GM21786 (cell line): ENCODE measurements around the gene EFCAB6.
"Not testable (repeated sequence)": the region's sequence is repeated elsewhere in the genome, so short reads cannot be mapped to it uniquely, and the experiment has no call there.

Source experiments
- ATAC-seq: cut with Tn5 transposase; IDR thresholded peaks from one replicate; pipeline ENCODE4 v1.9.1; 2021; ENCODE audit not compliant: unreplicated experiment

EFCAB6 gene

DNA sequence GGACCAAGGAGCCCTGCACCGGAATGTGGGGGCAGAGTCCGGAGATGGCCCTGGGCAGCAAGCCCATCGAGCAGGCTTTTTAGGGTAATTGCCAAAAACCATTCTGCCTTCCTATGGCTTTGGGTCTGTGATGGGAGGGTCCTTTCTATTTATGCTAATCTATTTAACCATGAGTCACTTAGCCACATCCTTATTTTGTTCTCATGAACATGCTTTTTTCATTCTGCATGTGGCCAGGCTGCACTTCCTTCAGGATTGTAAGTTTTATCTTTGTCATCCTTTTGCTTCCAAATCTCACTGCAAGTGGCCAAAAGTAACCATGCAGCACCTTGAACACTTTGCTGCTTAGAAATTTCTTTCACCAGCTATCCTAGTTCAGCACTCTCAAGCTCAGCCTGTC is 88.3 kb downstream of the EFCAB6 start:
- no peak for ATAC-seq

DNA sequence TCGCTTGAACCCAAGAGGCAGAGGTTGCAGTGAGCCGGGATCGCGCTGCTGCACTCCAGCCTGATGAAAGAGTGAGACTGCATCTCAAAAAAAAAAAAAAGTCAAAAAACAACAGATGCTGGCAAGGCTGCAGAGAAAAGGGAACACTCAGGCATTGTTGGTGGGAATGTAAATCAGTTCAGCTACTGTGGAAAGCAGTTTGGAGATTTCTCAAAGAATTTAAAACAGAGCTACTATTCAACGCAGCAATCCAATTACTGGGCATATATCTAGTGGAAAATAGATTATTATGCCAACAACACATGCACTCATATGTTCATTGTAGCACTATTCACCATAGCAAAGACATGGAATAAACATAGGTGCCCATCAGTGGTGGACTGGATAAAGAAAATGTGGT is 89.7 kb downstream of the EFCAB6 start:
- ATAC-seq: no peak

DNA sequence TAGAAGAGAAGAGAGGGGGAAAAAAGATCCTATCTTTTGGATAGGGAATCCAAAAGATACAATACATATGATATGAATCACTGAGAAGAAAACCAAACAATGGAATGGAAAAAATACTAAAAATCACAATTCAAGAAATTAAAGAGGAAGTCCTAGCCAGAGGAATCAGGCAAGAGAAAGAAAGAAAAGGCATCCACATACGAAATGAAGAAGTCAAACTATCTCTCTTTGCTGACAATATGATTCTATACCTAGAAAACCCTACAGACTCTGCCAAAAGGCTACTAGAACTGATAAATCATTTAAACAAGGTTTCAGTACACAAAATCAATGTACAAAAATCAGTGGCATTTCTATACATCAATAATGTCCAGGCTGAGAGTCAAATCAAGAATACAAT is 91.4 kb downstream of the EFCAB6 start:
- no peak for ATAC-seq

DNA sequence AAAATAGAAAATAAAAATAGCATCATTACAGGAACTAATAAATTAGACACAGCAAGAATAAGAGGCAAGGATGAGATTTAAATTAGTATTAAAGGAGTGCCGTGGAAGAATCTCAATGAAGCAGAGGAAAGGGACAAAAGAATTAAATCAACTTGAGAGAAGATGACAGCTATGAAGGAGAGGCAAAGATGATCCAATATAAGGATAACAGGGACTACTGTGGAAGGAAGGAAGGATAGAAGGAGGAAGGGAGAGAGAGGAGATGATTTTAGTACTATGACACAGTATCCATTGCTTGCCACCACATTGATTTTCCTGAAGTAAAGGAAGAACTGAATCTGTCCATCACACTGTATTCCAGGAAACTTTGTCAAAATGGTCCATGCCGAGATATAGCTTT is 98.0 kb downstream of the EFCAB6 start:
- ATAC-seq: no peak

DNA sequence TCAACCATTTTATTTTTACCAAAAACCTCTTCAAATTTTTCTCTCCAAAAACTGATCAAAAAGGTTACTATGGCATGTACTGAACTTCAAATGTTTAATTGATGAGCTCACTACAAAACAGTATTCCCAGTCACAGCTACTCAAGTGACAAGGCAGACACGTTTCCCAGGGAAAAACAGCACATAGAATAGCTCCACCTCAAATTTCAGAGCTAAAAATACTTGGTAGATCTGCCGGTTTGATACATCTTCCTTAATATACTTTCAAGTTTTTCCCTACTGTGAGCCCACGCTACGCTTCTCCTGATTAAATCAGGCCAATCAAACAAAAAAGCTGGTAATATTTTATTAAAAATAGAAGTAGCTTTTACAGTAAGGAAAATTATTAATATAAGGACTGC is 100.4 kb downstream of the EFCAB6 start:
- no peak for ATAC-seq

DNA sequence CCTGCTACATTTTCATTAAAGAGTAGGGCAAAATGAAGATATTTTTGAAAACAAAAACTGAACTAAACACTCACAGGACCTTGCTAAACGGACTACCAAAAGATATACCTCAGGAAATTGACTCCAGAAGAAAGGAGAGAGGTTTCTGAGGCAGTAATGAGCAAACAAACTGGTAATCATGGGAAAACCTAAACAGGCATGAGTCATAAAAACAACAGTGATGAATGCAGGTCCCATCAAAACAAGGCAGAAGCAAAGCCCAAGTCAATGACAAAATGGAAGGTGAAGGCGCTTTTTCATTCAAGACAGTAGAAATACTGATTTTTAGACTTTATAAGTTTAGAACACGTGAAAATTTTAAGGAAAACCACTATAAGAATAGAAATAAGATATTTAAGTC is 104.5 kb downstream of the EFCAB6 start:
- no peak for ATAC-seq

DNA sequence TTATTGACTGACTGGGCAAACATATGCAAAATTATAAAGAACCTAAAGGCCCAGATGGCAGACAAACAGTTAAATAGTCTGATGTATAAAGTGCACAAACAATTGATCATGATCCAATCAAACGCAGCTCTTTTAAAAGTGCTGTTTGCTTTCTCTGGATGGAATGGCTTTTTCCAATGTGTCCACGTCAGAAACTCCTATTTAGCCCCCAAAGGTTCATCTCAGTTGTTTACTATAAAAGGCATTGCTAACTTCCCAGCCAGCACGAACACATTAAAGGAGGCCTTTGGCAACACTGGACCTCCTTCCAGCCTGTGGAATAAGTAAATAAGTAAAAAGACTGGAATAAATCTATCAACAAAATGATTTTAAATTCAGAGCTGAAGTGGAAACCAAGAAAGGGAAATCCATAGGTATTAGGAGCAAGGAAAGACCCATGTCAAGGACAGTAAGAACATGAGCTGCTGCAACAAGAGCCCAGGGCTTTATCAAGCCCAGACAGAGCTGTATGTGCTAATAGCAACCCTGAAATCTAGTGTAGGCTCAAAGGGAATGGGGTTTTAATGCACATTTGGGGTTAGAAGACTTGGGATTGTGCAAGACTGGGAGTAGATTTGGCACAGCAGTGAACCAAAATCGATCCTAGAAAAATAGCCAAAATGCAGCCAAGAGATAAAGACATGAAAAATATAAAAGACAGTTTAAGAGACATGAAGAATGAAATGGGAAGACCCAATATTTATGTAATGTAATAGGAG is 105.4 kb downstream of the EFCAB6 start:
- ATAC-seq: no peak

DNA sequence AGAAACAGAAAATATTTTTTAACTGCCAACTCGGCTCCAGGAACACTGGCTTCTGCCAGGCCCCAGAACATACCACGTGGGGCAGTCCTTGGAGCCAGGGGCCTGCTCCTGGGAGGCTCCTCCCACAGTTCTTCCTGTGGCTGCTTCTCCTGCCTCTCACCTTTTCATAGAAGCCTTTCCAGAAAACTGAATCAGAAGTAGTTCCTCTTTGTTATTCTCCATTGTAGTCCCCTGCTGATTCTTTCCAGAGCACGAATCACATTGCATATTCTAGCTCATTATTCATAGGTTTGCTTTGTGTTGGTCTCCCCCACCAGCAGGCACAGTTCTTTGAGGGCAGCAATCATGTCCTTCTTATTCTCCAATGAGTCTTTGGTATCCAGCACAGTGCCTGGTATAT is 106.0 kb downstream of the EFCAB6 start:
- no peak for ATAC-seq

DNA sequence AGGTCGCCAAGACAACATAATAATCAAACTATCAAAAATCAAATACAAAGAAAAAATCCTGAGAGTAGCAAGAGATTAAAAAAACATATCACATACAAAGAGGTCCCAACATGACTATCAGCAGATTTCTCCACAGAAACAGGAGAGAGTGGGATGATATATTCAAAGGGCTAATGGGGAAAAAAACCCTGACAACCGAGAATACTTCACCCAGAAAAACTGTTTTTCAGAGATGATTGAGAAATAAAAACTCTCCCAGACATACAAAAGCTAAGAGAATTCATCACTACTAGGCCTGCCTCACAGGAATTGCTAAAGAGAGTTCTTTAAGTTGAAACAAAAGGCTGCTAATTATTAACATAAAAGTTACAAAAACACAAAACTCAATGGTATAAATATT is 108.1 kb downstream of the EFCAB6 start:
- ATAC-seq: no peak

DNA sequence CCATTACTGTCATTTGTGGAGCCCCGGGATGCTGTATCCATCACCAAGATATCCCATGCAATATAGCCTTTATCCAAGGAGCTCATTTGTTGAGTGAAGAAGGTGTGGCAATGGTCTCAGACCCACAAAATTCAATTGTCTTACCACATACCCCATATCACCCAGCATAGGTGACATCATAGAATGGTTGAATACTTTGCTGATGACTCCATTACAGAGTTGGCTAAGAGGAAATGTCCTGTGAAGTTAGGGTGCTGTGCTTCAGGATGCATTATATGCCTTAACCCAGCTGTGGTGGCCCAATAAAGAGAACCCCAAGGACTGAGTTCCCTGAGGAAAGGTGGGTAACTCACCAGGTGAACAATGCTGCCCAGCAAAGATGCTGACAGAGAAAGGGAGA is 113.7 kb downstream of the EFCAB6 start:
- ATAC-seq: no peak

DNA sequence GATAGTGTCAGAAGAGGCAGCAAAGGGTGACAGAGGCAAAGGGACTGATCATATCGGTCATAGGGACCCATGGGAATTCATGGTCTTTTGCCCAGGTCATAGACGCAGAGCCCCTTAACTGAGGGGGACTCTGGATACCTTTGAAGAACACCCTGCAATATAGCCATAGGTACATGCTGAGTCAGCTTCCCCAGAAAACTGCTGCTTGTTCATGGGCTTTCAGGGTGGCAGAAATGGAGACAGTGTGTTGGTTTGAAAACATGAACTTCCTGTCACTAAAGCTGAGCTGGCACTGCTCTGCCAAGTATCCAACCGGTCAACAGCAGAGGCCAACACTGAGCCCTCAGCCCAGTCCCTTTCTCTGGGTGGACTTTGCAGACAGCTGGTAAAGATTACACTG is 114.2 kb downstream of the EFCAB6 start:
- ATAC-seq: no peak

DNA sequence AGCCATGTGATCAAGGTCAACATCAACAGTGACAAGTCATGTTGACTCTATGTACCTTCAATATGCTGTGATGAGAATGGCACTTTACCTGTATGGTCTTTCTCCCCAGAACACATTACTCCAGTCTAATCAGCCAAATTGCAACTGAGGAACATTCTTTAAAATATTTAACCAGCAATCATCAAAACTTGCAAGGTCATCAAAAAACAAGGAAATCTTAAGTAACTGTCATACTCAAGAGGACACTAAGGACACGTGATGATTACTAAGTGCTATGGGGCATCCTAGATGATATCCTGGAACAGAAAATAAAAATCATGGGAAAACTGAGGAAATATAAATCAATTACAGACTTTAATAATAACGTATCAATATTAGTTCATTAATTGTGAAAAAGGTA is 118.9 kb downstream of the EFCAB6 start:
- no peak for ATAC-seq

DNA sequence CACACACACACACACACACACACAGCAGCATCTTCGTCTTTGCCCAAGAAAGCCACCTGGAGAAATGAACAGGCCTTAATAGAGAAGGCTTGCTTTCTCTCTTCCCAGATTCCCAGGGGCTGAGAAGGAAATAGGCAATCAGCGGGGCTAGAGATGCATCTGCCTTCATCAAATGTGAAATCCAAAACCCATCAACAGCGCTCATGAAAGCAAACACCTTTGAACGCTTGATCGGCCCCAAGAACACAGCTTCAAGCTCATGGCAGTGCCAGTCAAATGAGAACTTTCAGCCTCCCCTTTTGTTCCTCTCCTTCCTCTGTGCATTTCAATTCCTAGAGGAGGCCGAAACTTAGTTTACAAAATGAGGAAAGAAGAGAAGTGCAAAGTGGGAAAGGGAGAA is 122.7 kb downstream of the EFCAB6 start:
- no peak for ATAC-seq

DNA sequence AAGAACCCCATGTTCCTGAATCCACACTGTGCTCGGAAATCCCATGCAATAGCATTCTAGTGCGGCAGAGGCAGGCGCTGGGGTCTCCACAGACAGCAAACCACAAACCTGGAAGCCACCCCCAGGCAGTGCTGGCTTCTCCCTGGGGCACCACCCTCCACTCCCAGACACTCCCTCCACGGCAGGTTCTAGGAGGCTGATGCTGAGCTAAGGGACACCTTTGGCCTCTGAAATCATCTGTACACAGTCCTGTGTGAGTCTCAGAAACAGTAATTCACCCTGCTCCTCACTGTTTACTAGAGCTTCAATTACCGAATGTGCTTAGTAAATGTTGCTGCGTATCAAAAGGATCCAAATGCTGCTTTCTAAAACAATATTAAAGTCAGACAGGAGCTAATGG is 129.3 kb downstream of the EFCAB6 start:
- ATAC-seq: no peak

DNA sequence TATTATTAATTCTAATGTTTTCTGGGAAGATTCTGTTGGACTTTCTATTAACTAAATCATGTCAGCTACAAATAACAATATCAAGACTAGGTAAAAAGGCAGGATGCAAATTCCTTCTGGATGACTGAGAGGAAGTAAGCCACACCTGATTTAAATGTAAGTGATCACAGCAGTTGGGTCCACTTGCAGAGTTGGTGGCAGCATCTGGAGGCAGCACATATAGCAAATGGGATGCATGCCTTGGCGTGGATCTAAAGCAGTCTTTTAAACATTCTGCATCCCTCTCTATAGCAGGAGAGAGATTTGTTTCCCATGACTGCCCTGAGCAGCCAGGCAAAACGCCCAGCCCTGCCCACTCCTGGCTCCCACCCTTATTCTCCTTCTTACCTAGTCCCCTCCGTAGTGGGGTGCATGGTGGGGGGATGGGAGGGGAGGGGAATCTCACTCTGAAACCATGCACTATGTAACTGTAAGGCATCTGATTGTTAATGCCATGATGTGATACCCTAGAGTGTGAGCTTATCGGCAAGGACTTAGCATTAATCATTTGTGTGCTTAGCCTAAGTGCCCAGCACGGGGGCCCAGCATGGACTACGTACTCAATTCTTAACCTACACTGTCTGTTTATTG is 130.3 kb downstream of the EFCAB6 start:
- no peak for ATAC-seq

DNA sequence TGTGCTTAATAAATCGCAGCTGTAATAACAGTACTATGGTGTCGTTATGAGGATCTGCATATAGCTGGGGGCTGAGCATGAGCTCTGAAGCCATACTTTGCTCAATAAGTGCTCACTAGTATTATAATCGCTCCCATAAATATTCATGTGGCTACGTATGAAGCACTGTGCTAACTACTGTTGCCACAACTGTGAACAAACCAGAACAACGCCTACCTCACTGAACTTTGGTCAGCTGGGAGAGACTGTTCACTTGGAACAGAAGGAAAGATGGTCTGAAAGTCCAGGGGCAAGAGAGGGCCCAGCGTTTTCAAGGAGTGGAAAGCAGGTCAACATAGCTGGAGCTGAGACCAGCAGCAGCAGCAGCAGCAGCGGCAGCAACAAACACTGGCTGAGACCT is 141.6 kb downstream of the EFCAB6 start:
- ATAC-seq: no peak

DNA sequence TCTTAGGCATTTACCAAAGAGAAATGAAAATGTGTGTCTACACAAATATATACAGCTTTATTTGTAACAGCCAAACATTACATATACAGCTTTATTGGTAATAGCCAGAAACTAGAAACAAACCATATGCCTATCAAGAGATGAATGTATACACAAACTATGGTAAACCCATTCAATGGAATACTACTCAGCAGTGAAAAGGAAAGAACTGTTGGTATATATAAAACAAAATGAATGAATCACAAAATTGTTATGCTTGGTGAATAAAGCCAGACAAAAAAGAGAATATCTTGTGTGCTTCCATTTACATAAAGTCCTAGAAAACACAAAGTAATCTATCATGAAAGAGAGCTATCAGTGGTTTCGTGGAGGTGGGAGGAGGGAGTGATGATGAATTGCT is 142.9 kb downstream of the EFCAB6 start:
- ATAC-seq: no peak

DNA sequence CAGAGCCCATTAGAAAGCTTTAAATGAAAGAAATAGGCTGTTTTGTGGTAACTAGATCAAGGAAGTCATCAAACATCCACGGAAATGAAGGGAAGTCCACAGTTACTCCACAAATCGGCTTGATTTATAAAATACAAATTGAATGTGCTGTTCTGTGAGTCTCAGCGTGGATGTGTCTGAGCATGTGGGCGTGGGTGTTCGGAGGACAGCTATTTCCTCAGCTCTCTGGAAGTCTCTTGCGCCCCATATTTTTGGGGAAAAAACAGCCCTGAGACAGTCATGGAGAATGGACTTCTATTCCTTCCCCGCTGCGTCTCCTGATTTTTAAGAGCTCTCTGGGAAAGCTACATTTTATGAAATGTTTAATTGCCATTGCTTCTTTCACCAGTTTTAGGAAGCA is 144.4 kb downstream of the EFCAB6 start:
- ATAC-seq: no peak

DNA sequence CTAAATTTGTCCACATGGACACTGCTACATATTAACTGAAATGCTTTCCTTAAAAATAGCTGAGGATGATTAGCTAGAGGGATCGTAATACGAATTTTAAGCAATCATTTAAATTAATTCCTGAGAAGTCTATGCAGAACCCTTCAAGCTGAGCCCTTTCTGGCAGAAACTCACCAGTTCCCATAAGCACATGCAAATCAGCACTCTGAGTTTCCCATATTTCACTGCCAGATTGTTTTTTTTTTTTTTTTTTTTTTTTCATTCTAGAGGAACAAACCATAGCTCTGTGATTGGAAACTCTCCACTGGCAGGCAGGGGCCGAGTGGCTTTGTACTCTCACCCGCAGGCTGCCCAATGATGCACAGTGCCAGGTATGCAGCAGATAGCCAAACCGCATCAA is 145.6 kb downstream of the EFCAB6 start:
- no peak for ATAC-seq

DNA sequence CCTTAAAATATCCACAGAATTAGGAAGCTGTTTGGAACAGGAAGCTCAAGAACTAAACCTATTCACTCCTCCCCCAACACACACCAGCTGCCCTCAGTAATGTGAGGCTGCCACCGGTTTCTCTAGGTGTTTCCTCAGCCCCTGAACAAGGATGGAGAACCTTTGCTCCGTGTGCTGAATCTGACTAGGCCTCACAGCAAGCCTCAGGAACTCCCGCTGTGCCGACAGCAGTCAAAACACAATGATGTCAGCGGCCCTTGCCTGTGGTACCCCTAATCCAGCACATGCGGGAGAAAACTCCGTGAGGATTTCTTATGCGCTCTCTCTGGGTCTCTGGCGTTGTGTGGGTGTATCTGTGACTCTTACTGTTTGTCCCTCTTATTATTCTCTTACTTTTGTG is 153.3 kb downstream of the EFCAB6 start:
- no peak for ATAC-seq

DNA sequence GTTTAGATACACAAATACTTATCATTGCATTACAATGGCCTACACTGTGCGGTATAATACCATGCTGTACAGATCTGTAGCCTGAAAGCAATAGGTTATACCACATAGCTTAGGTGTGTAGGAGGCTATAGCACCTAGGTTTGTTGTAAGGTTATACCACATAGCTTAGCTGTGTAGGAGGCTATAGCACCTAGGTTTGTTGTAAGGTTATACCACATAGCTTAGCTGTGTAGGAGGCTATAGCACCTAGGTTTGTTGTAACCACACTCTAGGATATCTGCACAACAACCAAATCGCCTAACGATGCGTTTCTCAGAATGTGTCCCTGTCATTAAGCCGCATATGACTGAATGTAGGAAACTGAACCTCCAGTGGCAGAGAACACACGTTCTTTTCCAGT is 155.5 kb downstream of the EFCAB6 start:
- not testable (repeated sequence) for ATAC-seq

DNA sequence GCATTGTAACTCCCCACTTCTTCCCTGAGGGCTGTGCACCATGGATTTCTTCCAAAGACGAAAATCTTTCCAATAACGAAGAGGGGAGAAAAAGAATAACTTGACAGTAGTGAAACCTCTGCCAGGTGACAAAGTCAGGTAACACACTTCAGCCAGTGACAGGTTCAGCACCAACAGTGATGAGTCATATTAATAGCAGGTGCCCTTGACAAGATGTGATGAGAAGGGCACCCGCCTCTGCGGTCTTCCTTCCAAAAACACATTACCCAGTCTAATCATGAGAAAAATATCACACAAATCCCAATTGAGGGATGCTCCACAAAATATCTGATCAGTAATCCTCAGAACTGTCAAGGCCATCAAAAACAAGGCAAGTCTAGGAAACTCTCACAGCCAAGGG is 157.8 kb downstream of the EFCAB6 start:
- no peak for ATAC-seq

DNA sequence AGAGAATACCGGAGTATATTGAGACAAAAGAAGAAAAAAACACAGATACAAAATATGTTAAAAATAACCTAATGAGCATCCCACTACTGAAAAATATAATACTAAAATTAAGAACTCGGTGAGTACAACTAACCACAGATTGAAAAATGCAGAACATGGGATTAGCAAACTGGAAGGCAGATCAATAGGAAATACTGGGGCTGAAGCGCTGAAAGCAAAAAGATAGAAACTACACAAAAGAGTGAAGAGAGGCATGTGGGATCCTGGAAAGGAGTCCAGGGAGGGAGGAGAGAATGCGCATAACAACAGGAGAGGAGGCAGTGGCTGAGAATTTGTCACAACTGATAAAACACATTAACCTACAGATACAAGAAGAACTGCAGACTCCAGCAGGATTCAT is 159.3 kb downstream of the EFCAB6 start:
- ATAC-seq: no peak
